Esophagus (tissue), 2 donors: ENCODE data around the gene MRPS18A. TPM values are rescaled to one million over a fixed set of nuclear protein-coding genes. Genes with fewer than 3 reads are reported as not detected.

Experiments used
- H3K27ac ChIP-seq, 2 donors: one replicate each; pipeline ENCODE4 v1.5.1; 2013; ENCODE audit warnings: low read depth in 2 of 2, mild to moderate bottlenecking in 2 of 2, inconsistent platforms in 1 of 2, low read length in 1 of 2, moderate library complexity in 1 of 2
- H3K27me3 ChIP-seq, 2 donors: one replicate each; pipeline ENCODE4 v1.6.1; 2013; ENCODE audit warnings: low read length in 2 of 2, control low read depth in 1 of 2, mild to moderate bottlenecking in 1 of 2; ENCODE audit not compliant: insufficient read depth in 2 of 2, control insufficient read depth in 1 of 2
- H3K36me3 ChIP-seq, 2 donors: one replicate each; pipeline ENCODE4 v1.6.1; 2013; ENCODE audit warnings: low read length in 1 of 2; ENCODE audit not compliant: control insufficient read depth in 2 of 2, insufficient read depth in 2 of 2
- H3K4me1 ChIP-seq, 2 donors: one replicate each; pipeline ENCODE4 v1.6.1; 2013; ENCODE audit warnings: low read length in 1 of 2; ENCODE audit not compliant: control insufficient read depth in 2 of 2, insufficient read depth in 2 of 2
- H3K4me3 ChIP-seq, 2 donors: one replicate each; pipeline ENCODE4 v1.5.1; 2013; ENCODE audit warnings: low read length in 2 of 2, mild to moderate bottlenecking in 2 of 2, low read depth in 1 of 2, moderate library complexity in 1 of 2
- H3K9me3 ChIP-seq, 2 donors: one replicate each; pipeline ENCODE4 v1.6.1; 2013; ENCODE audit warnings: mild to moderate bottlenecking in 2 of 2, low read depth in 1 of 2, low read length in 1 of 2, moderate library complexity in 1 of 2; ENCODE audit not compliant: control insufficient read depth in 2 of 2, insufficient read depth in 1 of 2
- whole genome bisulfite sequencing, 2 donors: extraction: QIAGEN DNeasy Blood & Tissue Kit; methylation state at CpG; one replicate each; pipeline ENCODE4 v1.1.7; 2013; 5-methylcytosine and 5-hydroxymethylcytosine counted together
- polyA plus RNA-seq, 2 donors: library from polyadenylated mRNA; stranded (reverse); fragments of 200-250 nt; gene quantifications; one replicate each; pipeline ENCODE4 v1.2.3, GENCODE V29; 2013
- donor health status: healthy with polysubstance abuse.
- donor health status: Bipolar disorder and iron deficiency.

The MRPS18A gene
- polyA plus RNA-seq, 2 donors: 33.3 to 70.0 TPM

- no peaks in the 10 kb centered on the region for H3K27me3 ChIP-seq
- H3K4me3 ChIP-seq: no peak overlapping the region
- H3K4me1 ChIP-seq: peaks cover 11 to 13% of the 10 kb centered on the region in 2 donors
- H3K36me3 ChIP-seq: peaks cover 24 to 49% of the 10 kb centered on the region in 2 donors
- no peaks in the 10 kb centered on the region for H3K9me3 ChIP-seq
- WGBS, 2 donors: 75 to 78% methylated on average over 15 of the region's 15 CpGs
- H3K27ac ChIP-seq: no peak overlapping the region
Measured at GRCh38 chr6:43673444-43674084, 14.0 kb downstream of the MRPS18A start.

- no peaks in the 10 kb centered on the region for H3K9me3 ChIP-seq
- peaks cover 16 to 38% of the 10 kb centered on the region in 2 donors for H3K36me3 ChIP-seq
- H3K4me1 ChIP-seq: peaks cover 15 to 23% of the 10 kb centered on the region in 2 donors
- no peaks in the 10 kb centered on the region for H3K27me3 ChIP-seq
- 84 to 85% methylated on average over 16 of the region's 16 CpGs for WGBS, 2 donors
- H3K27ac ChIP-seq: peak overlapping the region in 1 of 2 donors; percentile 26
- H3K4me3 ChIP-seq: no peak overlapping the region
Measured at GRCh38 chr6:43671801-43672690, 15.5 kb downstream of the MRPS18A start.

- Histone ChIP-seq H3K4me3 (no peak overlapping the region), H3K27ac (peak overlapping the region in 1 of 2 donors; percentile 26), H3K9me3 (no peaks in the 10 kb centered on the region), H3K36me3 (peaks cover 15 to 29% of the 10 kb centered on the region in 2 donors), H3K4me1 (peaks cover 15 to 28% of the 10 kb centered on the region in 2 donors), H3K27me3 (no peaks in the 10 kb centered on the region)
- 92 to 95% methylated on average over 8 of the region's 8 CpGs for WGBS, 2 donors
Measured at GRCh38 chr6:43671011-43671800, 16.4 kb downstream of the MRPS18A start.

- H3K4me3 ChIP-seq: no peak overlapping the region
- peaks cover 15 to 28% of the 10 kb centered on the region in 2 donors for H3K4me1 ChIP-seq
Measured at GRCh38 chr6:43670623-43670986, 17.0 kb downstream of the MRPS18A start.

GRCh38 chr6:43669922-43670622, 17.5 kb downstream of the MRPS18A start:
- H3K4me3 ChIP-seq: no peak overlapping the region
- no peaks in the 10 kb centered on the region for H3K9me3 ChIP-seq
- H3K27ac ChIP-seq: peak overlapping the region; percentile 77 to 92
- whole genome bisulfite sequencing, 2 donors: 69 to 78% methylated on average over 6 of the region's 6 CpGs
- H3K36me3 ChIP-seq: peaks cover 13 to 23% of the 10 kb centered on the region in 2 donors
- H3K27me3 ChIP-seq: no peaks in the 10 kb centered on the region
- peaks cover 15 to 28% of the 10 kb centered on the region in 2 donors for H3K4me1 ChIP-seq

More at GRCh38 chr6:43670623-43670986, 17.0 kb downstream of the MRPS18A start:
- 93 to 98% methylated on average over 6 of the region's 6 CpGs for WGBS, 2 donors
- H3K9me3 ChIP-seq: no peaks in the 10 kb centered on the region
- H3K36me3 ChIP-seq: peaks cover 15 to 29% of the 10 kb centered on the region in 2 donors
- H3K27me3 ChIP-seq: no peaks in the 10 kb centered on the region
- peak overlapping the region in 1 of 2 donors; percentile 62 for H3K27ac ChIP-seq

- H3K4me3 ChIP-seq: no peak overlapping the region
- peaks cover 11 to 16% of the 10 kb centered on the region in 2 donors for H3K36me3 ChIP-seq
- peaks cover 15 to 28% of the 10 kb centered on the region in 2 donors for H3K4me1 ChIP-seq
- peak overlapping the region; percentile 77 to 92 for H3K27ac ChIP-seq
- no peaks in the 10 kb centered on the region for H3K27me3 ChIP-seq
- 47 to 53% methylated on average over 15 of the region's 15 CpGs for WGBS, 2 donors
- no peaks in the 10 kb centered on the region for H3K9me3 ChIP-seq
Measured at GRCh38 chr6:43669050-43669921, 18.3 kb downstream of the MRPS18A start.

- no peaks in the 10 kb centered on the region for H3K27me3 ChIP-seq
- H3K27ac ChIP-seq: peak overlapping the region; percentile 77 to 92
- 26 to 28% methylated on average over 17 of the region's 17 CpGs for WGBS, 2 donors
- no peak overlapping the region for H3K4me3 ChIP-seq
- H3K4me1 ChIP-seq: peaks cover 15 to 28% of the 10 kb centered on the region in 2 donors
- peaks cover 6 to 8% of the 10 kb centered on the region in 2 donors for H3K36me3 ChIP-seq
- no peaks in the 10 kb centered on the region for H3K9me3 ChIP-seq
Measured at GRCh38 chr6:43668151-43669028, 19.2 kb downstream of the MRPS18A start.
